SH-SY5Y (cell line): ENCODE measurements around the gene IFNA6.

Experiments
- GATA2 ChIP-seq: IDR thresholded peaks from 2 replicates; pipeline ENCODE4 v1.6.1; 2011; ENCODE audit warnings: mild to moderate bottlenecking, low read depth, low read length
- GATA3 ChIP-seq: IDR thresholded peaks from 2 replicates; pipeline ENCODE4 v1.6.1; 2011; ENCODE audit warnings: low read depth, mild to moderate bottlenecking, low read length, moderate library complexity

- TF ChIP-seq GATA2 (no peak), GATA3 (no peak)
These were observed 17.5 kb downstream of the IFNA6 start for GRCh38 chr9:21333226-21333625.
